ENCODE measurements around the gene SLC16A6. TPM values are rescaled to one million over a fixed set of nuclear protein-coding genes. Genes with fewer than 3 reads are reported as not detected.

The SLC16A6 gene
- total RNA-seq, 1 experiment from 2014 or later, result 0.22 TPM

- TF ChIP-seq MLX (CRISPR knock-in tag; IDR thresholded peaks at IDR 0.05), result no peak
- no peak for TF ChIP-seq JUN (CRISPR knock-in tag; IDR thresholded peaks at IDR 0.05)
- no peak for TF ChIP-seq NFATC4 (CRISPR knock-in tag; IDR thresholded peaks at IDR 0.05)
- TF ChIP-seq, protein P1, sequence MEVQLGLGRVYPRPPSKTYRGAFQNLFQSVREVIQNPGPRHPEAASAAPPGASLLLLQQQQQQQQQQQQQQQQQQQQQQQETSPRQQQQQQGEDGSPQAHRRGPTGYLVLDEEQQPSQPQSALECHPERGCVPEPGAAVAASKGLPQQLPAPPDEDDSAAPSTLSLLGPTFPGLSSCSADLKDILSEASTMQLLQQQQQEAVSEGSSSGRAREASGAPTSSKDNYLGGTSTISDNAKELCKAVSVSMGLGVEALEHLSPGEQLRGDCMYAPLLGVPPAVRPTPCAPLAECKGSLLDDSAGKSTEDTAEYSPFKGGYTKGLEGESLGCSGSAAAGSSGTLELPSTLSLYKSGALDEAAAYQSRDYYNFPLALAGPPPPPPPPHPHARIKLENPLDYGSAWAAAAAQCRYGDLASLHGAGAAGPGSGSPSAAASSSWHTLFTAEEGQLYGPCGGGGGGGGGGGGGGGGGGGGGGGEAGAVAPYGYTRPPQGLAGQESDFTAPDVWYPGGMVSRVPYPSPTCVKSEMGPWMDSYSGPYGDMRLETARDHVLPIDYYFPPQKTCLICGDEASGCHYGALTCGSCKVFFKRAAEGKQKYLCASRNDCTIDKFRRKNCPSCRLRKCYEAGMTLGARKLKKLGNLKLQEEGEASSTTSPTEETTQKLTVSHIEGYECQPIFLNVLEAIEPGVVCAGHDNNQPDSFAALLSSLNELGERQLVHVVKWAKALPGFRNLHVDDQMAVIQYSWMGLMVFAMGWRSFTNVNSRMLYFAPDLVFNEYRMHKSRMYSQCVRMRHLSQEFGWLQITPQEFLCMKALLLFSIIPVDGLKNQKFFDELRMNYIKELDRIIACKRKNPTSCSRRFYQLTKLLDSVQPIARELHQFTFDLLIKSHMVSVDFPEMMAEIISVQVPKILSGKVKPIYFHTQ (CRISPR knock-in tag; IDR thresholded peaks at IDR 0.05), result no peak
- TF ChIP-seq, protein P2, sequence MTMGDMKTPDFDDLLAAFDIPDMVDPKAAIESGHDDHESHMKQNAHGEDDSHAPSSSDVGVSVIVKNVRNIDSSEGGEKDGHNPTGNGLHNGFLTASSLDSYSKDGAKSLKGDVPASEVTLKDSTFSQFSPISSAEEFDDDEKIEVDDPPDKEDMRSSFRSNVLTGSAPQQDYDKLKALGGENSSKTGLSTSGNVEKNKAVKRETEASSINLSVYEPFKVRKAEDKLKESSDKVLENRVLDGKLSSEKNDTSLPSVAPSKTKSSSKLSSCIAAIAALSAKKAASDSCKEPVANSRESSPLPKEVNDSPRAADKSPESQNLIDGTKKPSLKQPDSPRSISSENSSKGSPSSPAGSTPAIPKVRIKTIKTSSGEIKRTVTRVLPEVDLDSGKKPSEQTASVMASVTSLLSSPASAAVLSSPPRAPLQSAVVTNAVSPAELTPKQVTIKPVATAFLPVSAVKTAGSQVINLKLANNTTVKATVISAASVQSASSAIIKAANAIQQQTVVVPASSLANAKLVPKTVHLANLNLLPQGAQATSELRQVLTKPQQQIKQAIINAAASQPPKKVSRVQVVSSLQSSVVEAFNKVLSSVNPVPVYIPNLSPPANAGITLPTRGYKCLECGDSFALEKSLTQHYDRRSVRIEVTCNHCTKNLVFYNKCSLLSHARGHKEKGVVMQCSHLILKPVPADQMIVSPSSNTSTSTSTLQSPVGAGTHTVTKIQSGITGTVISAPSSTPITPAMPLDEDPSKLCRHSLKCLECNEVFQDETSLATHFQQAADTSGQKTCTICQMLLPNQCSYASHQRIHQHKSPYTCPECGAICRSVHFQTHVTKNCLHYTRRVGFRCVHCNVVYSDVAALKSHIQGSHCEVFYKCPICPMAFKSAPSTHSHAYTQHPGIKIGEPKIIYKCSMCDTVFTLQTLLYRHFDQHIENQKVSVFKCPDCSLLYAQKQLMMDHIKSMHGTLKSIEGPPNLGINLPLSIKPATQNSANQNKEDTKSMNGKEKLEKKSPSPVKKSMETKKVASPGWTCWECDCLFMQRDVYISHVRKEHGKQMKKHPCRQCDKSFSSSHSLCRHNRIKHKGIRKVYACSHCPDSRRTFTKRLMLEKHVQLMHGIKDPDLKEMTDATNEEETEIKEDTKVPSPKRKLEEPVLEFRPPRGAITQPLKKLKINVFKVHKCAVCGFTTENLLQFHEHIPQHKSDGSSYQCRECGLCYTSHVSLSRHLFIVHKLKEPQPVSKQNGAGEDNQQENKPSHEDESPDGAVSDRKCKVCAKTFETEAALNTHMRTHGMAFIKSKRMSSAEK (CRISPR knock-in tag; IDR thresholded peaks at IDR 0.05; ENCODE audit: borderline replicate concordance), result no peak
- TF ChIP-seq IRF2 (CRISPR knock-in tag; IDR thresholded peaks at IDR 0.05; ENCODE audit: borderline replicate concordance, low read depth), result no peak
These were observed 3.7 kb upstream of the SLC16A6 start (continued) for GRCh38 chr17:68294617-68295016.

DNA sequence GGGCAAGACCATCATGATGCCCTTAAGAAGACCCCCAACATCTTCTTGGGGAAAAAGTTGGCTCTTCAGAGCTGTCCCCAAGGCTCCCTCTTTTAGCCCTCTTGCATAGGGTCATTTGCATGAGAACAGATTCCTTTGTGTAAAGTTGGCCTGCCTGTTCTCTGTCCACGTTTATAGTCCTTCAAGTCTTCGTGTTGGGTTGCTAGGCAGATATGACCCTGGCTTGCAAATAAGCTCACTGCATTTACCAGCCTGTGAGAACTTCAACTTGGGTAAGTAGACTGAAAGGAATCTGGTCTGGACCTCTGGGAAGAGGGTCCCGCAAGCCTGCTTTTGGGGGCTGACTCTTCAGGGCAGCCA, 3.2 kb upstream of the SLC16A6 start:
- Mint-ChIP-seq H3K27ac (0 out of 2 replicates have a peak overlapping the region, but pooled peaks have one; percentile 47), H3K4me3 (peak overlapping the region; percentile 18; the same call in 1 of the 2 replicates), H3K27me3 (ENCODE audit: low read depth) (peaks cover 39% of the 10 kb centered on the region), H3K9me3 (no peaks in the 10 kb centered on the region), H3K4me1 (peaks cover 56% of the 10 kb centered on the region), H3K36me3 (no peaks in the 10 kb centered on the region)
- peak; percentile 3; the same call in 1 of the 2 replicates for ATAC-seq
- CTCF ChIA-PET, result interaction anchor here (1.0 to 1.2 kb wide), 2 partner anchors 103 to 105 kb away, joined by 3 to 4 read pairs; no protein-coding TSS in a partner anchor
- DNase-seq (ENCODE audit: low spot score), result no peak
- POLR2A ChIA-PET, result interaction anchor here (0.6 kb wide), 1 partner anchor 20 kb away, joined by 4 read pairs; no protein-coding TSS in a partner anchor
- TF ChIP-seq PRRX2 (CRISPR knock-in tag; IDR thresholded peaks at IDR 0.05) (no peak), NFATC4 (CRISPR knock-in tag; IDR thresholded peaks at IDR 0.05) (no peak), ZNF263 (CRISPR knock-in tag; IDR thresholded peaks at IDR 0.05; ENCODE audit: low read depth) (no peak), ATF1 (CRISPR knock-in tag; IDR thresholded peaks at IDR 0.05) (no peak), SMAD3 (CRISPR knock-in tag; IDR thresholded peaks at IDR 0.05; ENCODE audit: borderline replicate concordance) (no peak)
- TF ChIP-seq, protein P3, sequence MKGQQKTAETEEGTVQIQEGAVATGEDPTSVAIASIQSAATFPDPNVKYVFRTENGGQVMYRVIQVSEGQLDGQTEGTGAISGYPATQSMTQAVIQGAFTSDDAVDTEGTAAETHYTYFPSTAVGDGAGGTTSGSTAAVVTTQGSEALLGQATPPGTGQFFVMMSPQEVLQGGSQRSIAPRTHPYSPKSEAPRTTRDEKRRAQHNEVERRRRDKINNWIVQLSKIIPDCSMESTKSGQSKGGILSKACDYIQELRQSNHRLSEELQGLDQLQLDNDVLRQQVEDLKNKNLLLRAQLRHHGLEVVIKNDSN (CRISPR knock-in tag; IDR thresholded peaks at IDR 0.05), result no peak

DNA sequence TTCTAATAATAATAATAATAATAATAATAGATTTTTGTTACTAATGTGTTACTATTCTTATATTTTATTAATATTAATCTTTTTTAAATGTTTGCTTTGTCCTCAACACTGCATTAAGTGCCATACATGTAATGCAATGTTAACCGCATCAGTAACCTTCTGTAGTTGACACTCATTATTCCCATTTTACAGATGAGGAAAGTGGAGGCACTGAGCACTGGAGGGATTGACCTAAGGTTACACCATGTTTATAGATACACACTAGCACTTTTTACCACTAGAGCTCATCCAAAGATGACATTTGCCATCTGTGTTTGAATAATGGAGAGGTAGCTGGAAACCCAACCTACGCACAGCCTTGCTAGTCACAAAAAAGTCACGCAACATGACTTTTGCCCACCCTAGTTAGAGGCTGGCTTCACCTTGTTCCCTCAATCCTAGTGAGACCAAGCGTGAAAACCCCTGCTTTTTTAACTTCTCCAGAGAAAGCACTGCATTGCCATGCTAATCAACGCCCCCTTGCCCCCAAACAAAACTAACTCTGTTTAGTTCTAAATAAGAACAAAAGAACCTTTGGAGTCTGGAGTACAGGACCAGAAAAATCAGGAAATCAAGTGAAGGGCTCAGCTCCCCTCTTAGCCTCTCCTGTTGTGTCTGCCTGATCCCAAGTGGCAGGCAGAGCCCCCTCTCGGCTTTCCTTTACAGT, 2.7 kb upstream of the SLC16A6 start:
- Mint-ChIP-seq H3K9me3 (no peaks in the 10 kb centered on the region), H3K4me3 (peak overlapping the region; percentile 18; the same call in 1 of the 2 replicates), H3K27me3 (ENCODE audit: low read depth) (peaks cover 44% of the 10 kb centered on the region), H3K4me1 (peaks cover 62% of the 10 kb centered on the region), H3K36me3 (no peaks in the 10 kb centered on the region), H3K27ac (0 out of 2 replicates have a peak overlapping the region, but pooled peaks have one; percentile 47)
- DNase-seq (ENCODE audit: low spot score) (no peak), ATAC-seq (no peak)
- ChIA-PET POLR2A (interaction anchor here (0.6 kb wide), 1 partner anchor 21 kb away, joined by 4 read pairs; no protein-coding TSS in a partner anchor), CTCF (interaction anchor here (1.0 to 1.7 kb wide), 3 partner anchors 103 to 105 kb away, joined by 3 to 8 read pairs (median 4); no protein-coding TSS in a partner anchor)
- TF ChIP-seq GTF2I (CRISPR knock-in tag; conservative IDR thresholded peaks at IDR 0.05), result peak; percentile 82; the same call in 1 of the 2 replicates
- TF ChIP-seq MYBL2 (CRISPR knock-in tag; IDR thresholded peaks at IDR 0.05), result no peak
